ENCODE data around the gene ANXA4. TPM values are rescaled to one million over a fixed set of nuclear protein-coding genes. Genes with fewer than 3 reads are reported as not detected.

The ANXA4 gene
- polyA plus RNA-seq, 2 of the 4 experiments (the other 2 are of a cell fraction) = 341 to 554 TPM

- ChIA-PET POLR2A (no interaction called here), CTCF (interaction anchor here (3.1 kb wide), 1 partner anchor 12 kb away, joined by 14 read pairs; no protein-coding TSS in a partner anchor)
- DNase-seq (ENCODE audit: low read depth in 1 of 2, low spot score in 1 of 2) (no peak), ATAC-seq (no peak), FAIRE-seq (peak; percentile 23)
- Histone ChIP-seq H3K4me2 (no peak overlapping the region), H3K27ac (no peak overlapping the region), H3K4me1 (no peaks in the 10 kb centered on the region), H3K4me3 (no peak overlapping the region), H3K9me3 (no peaks in the 10 kb centered on the region)
- 87% methylated on average over 3 of the region's 3 CpGs for WGBS (ENCODE audit: missing lambda C conversion rate)
- TF ChIP-seq CEBPB (IDR thresholded peaks at IDR 0.05) (peak in 1 of 2 experiments; percentile 23; a peak in 1 of 4 replicates), POLR2A (IDR thresholded peaks at IDR 0.05; ENCODE audit: low read length) (no peak)
Observed at GRCh38 chr2:69703189-69703588, 38.7 kb upstream of the ANXA4 start.

- POLR2A ChIA-PET = no interaction called here
- no peak for DNase-seq (ENCODE audit: low read depth in 1 of 2, low spot score in 1 of 2)
- no peak overlapping the region for H3K4me2 ChIP-seq
- WGBS (ENCODE audit: missing lambda C conversion rate) = 82% methylated on average over 5 of the region's 5 CpGs
- no peak for FAIRE-seq
- TF ChIP-seq SREBF2 (IDR thresholded peaks at IDR 0.05) (no peak), PHF8 (IDR thresholded peaks at IDR 0.05; ENCODE audit: borderline replicate concordance, low read depth) (no peak), BHLHE40 (IDR thresholded peaks at IDR 0.05; ENCODE audit: low read depth, low read length) (no peak), EP300 (IDR thresholded peaks at IDR 0.05) (no peak), RARB (CRISPR knock-in tag; IDR thresholded peaks at IDR 0.05) (no peak), ESRRA (IDR thresholded peaks at IDR 0.05; ENCODE audit: borderline replicate concordance, low read length) (no peak), JUN (IDR thresholded peaks at IDR 0.05) (no peak), HOXB13 (CRISPR knock-in tag; IDR thresholded peaks at IDR 0.05; ENCODE audit: low read depth) (no peak), HOXB5 (CRISPR knock-in tag; IDR thresholded peaks at IDR 0.05) (no peak), MAFK (IDR thresholded peaks at IDR 0.05; ENCODE audit: partially characterized antibody) (no peak), RNF2 (IDR thresholded peaks at IDR 0.05; ENCODE audit: borderline replicate concordance, low read depth) (no peak), RFX5 (IDR thresholded peaks at IDR 0.05) (no peak), CEBPB (IDR thresholded peaks at IDR 0.05) (no peak), POLR2AphosphoS2 (conservative IDR thresholded peaks at IDR 0.05; ENCODE audit: low read length) (no peak), FOSL2 (IDR thresholded peaks at IDR 0.05) (no peak), FOSL2 (CRISPR knock-in tag; IDR thresholded peaks at IDR 0.05) (no peak), CBX2 (IDR thresholded peaks at IDR 0.05; ENCODE audit: borderline replicate concordance, low read depth) (no peak), REST (IDR thresholded peaks at IDR 0.05) (no peak), MAZ (IDR thresholded peaks at IDR 0.05; ENCODE audit: borderline replicate concordance, low read depth, low read length) (no peak), ZNF302 (CRISPR knock-in tag; IDR thresholded peaks at IDR 0.05) (no peak)
- no peaks in the 10 kb centered on the region for H3K9me3 ChIP-seq
- H3K4me1 ChIP-seq = no peaks in the 10 kb centered on the region
- H3K4me3 ChIP-seq = no peak overlapping the region
- no peak overlapping the region for H3K27ac ChIP-seq
- no peak for ATAC-seq
- CTCF ChIA-PET = interaction anchor here (1.9 to 3.1 kb wide), 3 partner anchors 11 to 140 kb away, joined by 7 to 14 read pairs (median 8); no protein-coding TSS in a partner anchor
Observed at GRCh38 chr2:69704446-69704845, 37.5 kb upstream of the ANXA4 start.

- no peak for TF ChIP-seq MAZ (IDR thresholded peaks at IDR 0.05; ENCODE audit: borderline replicate concordance, low read depth, low read length)
- TF ChIP-seq HOXB13 (CRISPR knock-in tag; IDR thresholded peaks at IDR 0.05; ENCODE audit: low read depth) = no peak
- no peak overlapping the region for H3K4me2 ChIP-seq
- H3K27ac ChIP-seq = no peak overlapping the region
- DNase-seq (ENCODE audit: low read depth in 1 of 2, low spot score in 1 of 2) (no peak), ATAC-seq (no peak), FAIRE-seq (no peak)
- no peak overlapping the region for H3K4me3 ChIP-seq
- peaks cover 5% of the 10 kb centered on the region; the same call in 1 of the 3 replicates for H3K4me1 ChIP-seq
- H3K9me3 ChIP-seq = no peaks in the 10 kb centered on the region
- CTCF ChIA-PET = interaction anchor here (1.0 kb wide), 1 partner anchor 107 kb away, joined by 4 read pairs; no protein-coding TSS in a partner anchor
- POLR2A ChIA-PET = no interaction called here
- 73% methylated on average over 5 of the region's 5 CpGs for WGBS (ENCODE audit: missing lambda C conversion rate)
Observed at GRCh38 chr2:69709290-69709689, 32.6 kb upstream of the ANXA4 start.

Data from A549 (cell line).